Cerebellar nuclear complex (tissue), 1 donor: ENCODE measurements around the gene SOX14.

Experiments used
- DNase-seq, 2 experiments: peaks; one replicate each; lab custom pipeline; 2025; lab: John Stamatoyannopoulos, UW

SOX14 gene

GRCh38 chr3:137764001-137764433, at the start of gene SOX14:
TSS of gene SOX14 (plus strand) at chr3:137764315. CDS start at chr3:137764785, 470 bp downstream.
- DNase-seq: no peak

DNA sequence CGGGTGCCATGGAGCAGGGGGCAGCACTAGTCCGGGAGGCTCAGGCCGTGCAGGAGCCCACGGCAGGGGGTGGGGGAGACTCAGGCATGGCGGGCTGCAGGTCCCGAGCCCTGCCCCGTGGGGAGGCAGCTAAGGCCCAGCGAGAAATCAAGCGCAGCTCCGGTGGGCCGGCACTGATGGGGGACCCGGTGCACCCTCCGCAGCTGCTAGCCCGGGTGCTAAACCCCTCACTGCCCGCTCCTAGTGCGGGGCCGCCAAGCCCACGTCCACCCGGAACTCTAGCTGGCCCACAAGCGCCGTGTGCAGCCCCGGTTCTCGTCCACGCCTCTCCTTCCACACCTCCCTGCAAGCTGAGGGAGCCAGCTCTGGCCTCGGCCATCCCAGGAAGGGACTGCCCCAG, 49.6 kb upstream of the SOX14 start:
- DNase-seq: no peak

- no peak for DNase-seq
Measured at GRCh38 chr3:137724240-137724639, 39.9 kb upstream of the SOX14 start.

GRCh38 chr3:137737208-137737607, 26.9 kb upstream of the SOX14 start:
- DNase-seq: no peak

GRCh38 chr3:137738710-137739109, 25.4 kb upstream of the SOX14 start:
- DNase-seq: no peak

GRCh38 chr3:137743608-137744007, 20.5 kb upstream of the SOX14 start:
- no peak for DNase-seq

- DNase-seq: no peak
Measured at GRCh38 chr3:137746808-137747207, 17.3 kb upstream of the SOX14 start.

DNA sequence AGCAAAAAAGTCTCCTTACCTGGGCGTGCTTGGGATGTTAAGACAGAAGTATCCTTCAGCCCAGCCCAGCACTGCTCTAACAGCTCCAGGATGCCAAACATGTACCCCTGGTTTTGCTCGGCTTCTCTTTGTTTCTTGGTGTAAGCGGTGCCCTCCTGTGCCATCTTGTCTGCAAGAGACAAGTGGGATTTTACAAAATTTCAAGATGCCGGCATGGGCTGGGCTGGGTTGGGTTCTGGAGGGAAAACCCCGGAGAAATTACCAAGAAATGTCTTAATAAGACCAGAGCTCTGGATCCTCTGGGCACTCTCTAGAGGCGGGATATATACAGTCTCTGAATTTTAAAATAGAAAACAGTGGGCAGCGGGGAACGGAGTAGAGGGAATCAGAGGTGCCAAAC, 4.6 kb upstream of the SOX14 start:
- DNase-seq: no peak

DNA sequence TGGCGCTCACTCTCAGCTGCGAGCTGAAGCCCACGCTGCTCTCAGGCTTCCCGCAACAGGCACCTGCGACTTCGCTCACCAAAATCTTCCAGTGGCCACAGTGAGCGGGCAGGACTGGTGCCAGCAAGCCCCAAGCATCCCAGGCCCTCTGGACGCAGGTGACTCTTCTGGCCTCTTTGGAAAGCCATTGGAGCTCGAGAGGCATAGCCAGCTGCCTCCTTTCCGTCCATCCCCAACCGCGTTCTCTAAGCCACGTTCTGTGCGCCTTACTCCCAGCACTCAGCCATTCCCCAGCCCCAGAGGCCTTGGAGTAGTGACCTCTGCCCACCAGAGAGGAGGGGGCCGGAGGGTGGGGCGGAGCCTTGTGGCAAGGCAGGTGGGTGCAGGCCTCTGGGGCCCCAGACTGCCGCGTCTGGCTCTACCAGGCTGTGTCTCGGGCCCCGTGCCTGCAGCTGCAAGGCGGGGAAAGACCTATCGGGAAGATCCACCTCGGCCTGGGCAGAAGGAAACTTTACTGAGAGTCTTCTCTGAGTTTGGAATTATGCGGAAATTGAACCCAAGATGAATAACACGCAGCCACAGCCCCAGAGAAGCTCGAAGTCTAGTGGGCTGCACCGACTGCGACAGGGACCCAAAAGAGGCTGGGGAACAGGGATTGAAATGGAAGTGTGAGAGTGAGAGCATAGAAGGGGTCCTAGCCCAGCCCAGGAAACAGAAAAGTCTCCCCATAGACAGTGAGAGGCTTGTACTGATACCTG, 3.6 kb upstream of the SOX14 start:
- no peak for DNase-seq

DNA sequence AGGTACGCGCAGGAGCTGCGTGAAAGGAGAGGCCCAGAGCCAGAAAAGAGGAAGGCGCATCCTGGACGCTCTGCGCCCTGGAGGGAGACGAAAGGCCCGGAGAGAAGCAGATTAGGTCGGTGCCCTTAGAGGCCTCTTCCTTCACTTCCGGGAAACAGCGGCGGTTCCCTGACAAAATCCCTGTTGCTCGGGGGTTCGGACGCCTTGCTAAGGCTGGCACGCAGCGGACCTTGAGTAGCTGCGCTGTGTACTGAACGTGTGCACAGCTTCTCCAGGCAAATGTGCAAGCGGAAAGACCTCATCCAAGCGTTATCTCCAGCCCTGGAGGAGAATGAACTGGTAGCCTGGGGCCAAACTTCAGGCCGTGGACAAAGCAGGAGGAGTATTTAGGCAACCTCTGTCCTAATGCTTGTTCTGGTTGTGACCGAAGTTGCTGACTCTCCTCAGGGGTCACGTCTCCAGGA, 3.0 kb upstream of the SOX14 start:
- no peak for DNase-seq

- DNase-seq: no peak
Measured at GRCh38 chr3:137761563-137762503, 2.3 kb upstream of the SOX14 start.

DNA sequence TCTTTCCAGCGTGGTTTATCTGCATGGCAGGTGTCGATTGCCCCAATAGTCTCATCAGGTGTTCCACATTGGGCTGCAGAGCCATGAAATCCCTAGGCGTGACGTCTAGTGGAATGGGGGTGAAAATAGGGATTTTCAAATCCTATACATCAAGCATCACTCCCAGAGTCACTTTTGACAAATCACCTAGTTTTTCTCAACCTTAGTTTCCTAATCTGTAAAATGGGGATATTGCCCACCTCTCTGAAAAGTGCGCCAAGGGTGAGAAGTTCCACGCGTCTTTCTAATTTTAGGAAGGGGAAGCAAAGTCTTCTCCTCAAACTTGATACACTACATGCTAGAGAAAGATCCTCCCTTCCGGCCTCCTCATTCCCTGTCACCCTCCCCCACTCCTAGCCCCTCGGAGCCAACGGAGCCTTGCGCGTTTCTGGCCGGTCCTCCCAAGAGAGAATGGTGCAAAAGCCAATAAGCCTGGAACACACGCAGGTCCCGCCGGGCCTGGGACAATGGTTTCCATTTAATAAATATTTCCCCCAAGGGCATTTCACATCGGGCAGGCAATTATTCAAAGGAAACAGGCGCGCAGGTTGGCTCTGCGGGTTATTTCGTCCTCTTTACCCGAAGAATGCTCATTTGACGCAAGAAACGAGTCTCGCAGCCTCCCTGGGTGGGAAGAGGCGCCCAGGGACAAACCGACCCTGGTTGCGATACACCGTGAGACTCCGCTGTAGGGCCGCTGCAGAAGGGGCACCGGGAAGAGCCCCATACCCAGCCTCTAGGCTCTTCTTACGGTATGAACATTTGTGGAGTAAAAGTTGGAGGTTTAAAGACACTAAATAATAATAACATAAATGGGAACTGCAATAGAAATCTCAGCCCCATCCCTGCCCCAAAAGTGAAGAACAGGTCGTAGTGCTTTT, 1.2 kb upstream of the SOX14 start:
- DNase-seq: no peak

DNA sequence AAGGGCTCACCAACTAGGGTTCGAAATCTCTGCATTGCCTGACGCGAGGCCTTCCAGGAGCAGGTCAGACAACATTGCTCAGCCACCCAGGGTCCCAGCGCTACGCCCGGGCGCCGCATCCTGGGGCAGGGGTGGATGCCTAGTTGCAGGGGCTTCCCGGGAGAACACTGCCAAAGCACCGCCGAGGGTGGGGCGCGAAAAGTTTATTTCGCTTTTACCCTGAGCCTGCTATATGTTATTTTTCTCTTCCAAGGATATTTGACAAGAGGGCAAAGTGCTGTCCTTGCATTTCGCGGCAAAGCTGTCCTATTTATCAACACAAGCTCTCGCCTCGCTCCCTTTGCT, 549 bp upstream of the SOX14 start:
- DNase-seq: no peak

DNA sequence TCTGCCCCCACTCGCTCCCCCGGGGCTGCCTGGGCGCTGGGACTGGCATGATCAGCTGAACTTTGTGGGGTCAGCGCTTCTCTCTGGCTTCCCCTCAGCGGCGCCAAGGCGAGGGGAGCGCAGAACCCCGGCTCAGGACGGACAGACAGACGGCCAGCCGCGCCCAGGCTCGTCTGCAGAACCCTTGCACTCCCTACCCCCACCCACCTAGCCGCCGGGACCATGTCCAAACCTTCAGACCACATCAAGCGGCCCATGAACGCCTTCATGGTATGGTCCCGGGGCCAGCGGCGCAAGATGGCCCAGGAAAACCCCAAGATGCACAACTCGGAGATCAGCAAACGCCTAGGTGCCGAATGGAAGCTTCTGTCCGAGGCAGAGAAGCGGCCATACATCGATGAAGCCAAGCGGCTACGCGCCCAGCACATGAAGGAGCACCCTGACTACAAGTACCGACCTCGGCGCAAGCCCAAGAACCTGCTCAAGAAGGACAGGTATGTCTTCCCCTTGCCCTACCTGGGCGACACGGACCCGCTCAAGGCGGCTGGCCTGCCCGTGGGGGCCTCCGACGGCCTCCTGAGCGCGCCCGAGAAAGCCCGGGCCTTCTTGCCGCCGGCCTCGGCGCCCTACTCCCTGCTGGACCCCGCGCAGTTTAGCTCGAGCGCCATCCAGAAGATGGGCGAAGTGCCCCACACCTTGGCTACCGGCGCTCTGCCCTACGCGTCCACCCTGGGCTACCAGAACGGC, 621 bp downstream of the SOX14 start:
- DNase-seq: no peak

- no peak for DNase-seq
Measured at GRCh38 chr3:137765310-137766033, 1.4 kb downstream of the SOX14 start.

DNA sequence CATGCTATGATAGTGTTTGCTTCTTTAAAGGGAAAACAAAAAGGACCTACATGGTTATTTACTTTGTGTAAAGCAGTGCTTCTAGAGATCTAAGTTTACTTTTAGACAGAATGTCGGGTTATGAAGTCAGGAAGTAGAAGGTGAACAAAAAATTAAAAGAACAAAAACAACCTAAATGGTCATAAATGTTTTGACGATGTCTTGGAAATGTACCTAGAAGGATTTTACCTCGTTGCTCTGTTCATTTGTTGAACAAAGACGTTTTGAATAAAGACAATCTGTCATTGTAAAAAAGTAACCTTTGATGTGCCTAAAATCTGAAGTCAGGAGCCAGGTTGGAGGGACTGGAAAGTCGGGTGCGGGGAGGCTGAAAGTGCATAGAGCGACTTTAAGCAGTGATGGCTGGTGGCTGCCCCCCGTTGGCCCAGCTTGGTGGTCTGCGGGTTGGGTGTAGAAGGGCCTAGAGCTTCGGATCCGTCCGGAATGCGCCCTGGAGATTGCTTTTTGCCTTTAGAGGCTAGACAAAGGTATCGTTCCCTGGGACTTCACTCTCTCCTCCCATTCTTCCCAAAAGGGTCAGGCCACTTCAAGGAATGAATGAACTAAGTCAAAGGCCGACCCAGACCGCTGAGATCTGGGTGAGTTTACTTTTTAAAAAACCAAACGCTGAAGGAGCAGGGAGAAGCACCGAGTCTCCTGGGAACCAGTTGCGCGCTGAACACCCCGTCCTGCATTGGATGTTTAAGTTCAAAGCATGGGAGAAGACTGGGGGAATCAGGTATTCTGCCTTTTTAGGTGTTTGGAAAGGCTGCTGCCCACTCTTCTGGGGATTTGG, 2.1 kb downstream of the SOX14 start:
- DNase-seq: no peak

GRCh38 chr3:137766876-137767537, 2.9 kb downstream of the SOX14 start:
- no peak for DNase-seq

DNA sequence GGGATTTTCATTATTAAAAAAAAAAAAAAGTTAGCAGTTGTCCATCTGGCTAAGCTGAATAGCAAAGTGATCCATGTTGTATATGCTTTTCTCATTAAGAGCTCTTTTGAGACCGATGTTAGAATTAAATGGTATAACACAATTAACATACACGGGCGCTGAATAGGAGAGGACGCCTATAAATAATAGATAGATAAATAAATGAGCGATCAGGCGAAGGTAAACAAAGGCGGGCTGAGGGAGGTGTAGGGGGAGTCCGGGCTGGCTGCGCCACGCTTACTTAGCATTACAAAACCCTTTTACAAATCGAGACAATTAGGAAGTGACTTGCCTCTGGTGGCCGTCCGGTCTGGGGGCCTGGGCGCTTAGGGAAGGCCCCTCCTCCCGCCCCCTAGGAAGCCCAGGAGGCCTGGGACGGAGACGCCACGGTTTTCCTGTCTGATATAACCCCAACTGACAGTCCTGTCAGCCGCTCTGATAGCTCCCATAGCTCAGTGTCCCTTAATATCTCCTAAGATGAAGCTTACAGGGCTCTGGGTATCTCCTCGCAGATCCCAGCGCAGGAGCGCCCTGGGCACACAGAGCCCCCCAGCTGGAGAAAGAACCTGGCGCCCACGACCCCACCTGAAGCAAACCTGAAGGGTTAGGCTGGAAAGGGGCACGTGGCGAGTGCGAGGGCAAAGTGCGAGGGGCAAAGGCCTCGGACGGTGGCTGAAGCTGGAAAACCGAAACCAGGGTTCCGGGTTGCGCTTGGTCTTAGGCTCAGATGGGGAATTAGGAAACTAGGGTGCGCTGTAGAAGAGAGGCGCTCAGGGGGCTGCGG, 3.6 kb downstream of the SOX14 start:
- no peak for DNase-seq
